NCI-H2171 treated with DMSO at 0.1 percent for 48 hours (cell line): ENCODE data around the gene ME2.
"Not testable (repeated sequence)": the region's sequence is repeated elsewhere in the genome, so short reads cannot be mapped to it uniquely, and the experiment has no call there.

Source experiments
- DNase-seq: peaks from one replicate; lab custom pipeline; 2025; lab: John Stamatoyannopoulos, UW

The ME2 gene

DNA sequence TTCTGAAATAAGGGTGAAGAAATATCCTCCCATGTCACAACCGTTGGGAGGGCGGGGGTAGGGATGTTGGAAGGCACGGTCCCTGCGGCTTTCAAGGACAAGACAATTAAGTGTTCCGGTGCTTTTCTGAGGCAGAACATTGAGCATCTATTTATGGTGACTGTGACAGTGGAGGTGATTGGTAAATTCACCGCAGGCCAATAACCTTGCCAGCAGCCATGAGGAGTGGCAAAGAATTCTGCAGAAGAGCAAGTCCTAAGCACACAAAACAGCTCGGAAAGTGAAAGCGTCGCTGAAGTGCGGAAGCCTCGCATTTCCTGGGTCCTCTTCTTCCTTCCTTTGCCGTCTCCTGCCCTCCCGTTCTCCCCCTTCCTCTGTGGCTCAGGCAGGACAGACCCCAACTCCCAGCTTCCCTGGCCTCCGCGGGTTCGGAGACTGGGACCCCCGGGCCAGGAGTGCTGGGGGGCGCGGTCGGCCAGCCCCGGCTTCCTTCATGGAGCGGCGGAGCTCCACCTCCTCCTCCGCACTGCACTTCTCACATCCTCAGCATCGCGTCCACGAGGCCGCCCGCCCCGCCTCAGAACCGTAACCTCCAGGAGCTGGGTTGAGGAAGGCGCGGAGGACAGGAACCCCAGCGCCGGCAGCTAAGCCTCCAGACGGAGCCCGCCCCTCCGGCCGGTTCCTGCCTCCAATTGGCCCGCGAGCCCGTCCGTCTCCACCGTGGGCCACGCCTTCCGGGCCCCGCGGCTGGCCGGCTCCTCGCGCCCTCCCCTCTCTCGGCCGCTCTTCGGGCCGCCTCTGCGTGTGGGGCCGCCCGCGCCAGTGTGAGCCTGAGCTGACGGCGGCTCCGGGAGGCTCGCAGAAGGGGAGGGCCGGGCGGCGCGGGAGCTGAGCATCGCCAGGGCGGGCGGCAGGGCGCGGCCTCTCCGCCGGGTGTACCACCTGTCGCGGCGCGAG lies at the start of gene ME2:
TSS of gene ME2 (plus strand) at position 774 of the 957 bp plus-strand sequence. CDS start 16,703 bp downstream, outside the sequence.
- peak; percentile 88 for DNase-seq

DNA sequence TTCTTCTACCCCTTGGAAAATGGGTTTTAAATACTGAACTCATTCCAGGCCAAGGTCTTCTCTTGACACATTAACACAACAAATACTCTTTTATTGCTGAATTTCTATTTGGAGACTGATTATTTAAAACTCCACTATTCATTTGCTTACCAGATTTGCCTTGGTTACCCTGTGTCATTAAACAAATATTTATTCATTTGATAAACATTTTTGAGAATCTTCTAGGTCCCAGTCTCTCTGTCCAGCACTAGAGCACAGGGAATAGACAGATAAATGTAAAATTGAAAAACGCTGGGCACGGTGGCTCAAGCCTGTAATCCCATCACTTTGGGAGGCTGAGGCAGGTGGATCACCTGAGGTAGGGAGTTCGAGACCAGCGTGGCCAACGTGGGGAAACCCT lies 49.3 kb upstream of the ME2 start:
- DNase-seq: no peak

DNA sequence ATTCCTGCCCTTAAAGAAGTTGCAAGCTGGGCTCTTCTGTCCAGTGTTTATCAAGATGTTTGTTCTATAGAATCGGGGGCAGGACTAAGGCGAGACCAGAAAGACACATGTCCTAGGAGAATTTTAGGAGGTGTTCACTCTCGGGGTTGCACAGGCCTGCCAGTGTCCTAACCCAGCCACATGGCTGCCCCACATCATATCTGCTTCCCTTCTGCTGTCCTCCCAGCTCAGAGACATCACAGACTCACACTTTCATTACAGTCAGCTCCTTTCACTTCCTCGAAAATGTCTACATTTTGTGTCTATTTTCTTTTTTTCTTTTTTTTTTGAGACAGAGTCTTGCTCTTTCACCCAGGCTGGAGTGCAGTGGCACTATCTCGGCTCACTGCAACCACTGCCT lies 48.4 kb upstream of the ME2 start:
- DNase-seq: no peak

- DNase-seq: no peak
These were observed 46.2 kb upstream of the ME2 start for GRCh38 chr18:50832754-50833153.

- not testable (repeated sequence) for DNase-seq
These were observed 45.4 kb upstream of the ME2 start for GRCh38 chr18:50833496-50833895.

- DNase-seq: peak; percentile 56
These were observed 42.4 kb upstream of the ME2 start for GRCh38 chr18:50836521-50836957.

GRCh38 chr18:50839341-50839740 lies 39.6 kb upstream of the ME2 start:
- DNase-seq: no peak

DNA sequence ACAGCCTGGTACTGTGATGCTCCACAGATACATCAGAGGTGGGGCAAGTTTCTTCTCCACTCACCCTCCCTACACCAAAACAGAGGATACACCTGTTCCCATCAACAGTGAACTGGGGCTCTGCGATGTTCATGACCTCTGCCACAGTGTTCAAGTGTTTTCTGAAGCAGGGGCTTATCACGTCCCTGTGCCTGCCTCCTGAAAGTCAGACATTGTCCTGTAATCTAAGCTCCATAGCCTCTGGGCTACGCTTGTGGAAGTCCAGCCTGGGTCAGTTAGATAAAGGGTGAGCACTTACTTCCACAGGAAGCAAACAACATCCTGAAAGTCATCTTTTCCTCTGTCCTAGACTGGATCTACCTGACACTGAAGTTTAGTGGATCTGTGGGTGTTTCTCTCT lies 38.9 kb upstream of the ME2 start:
- no peak for DNase-seq

GRCh38 chr18:50842846-50843245 lies 36.1 kb upstream of the ME2 start:
- no peak for DNase-seq

GRCh38 chr18:50844554-50844953 lies 34.4 kb upstream of the ME2 start:
- no peak for DNase-seq

GRCh38 chr18:50844960-50845359 lies 34.0 kb upstream of the ME2 start:
- DNase-seq: no peak

DNA sequence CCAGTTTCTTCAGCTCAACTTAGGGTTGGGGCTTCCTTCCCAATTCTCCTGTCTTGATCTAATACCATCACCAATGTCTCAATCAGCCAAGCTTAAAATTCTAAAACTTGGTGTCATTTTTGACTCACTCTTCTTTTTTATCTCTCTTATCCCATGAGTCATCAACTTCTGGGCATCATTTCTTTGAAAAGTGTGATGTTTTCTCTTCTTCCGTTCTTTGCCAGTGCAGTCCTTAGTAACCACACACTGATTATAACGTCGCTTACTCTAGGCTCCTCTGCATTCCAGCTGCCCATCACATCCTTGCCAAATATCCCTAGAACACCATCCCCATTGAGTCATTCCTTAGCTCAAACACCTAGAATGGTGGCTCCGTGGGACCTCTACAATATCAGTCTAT lies 31.7 kb upstream of the ME2 start:
- no peak for DNase-seq

- DNase-seq: no peak
These were observed 30.8 kb upstream of the ME2 start for GRCh38 chr18:50848061-50848551.

GRCh38 chr18:50848991-50849390 lies 29.9 kb upstream of the ME2 start:
- DNase-seq: no peak

DNA sequence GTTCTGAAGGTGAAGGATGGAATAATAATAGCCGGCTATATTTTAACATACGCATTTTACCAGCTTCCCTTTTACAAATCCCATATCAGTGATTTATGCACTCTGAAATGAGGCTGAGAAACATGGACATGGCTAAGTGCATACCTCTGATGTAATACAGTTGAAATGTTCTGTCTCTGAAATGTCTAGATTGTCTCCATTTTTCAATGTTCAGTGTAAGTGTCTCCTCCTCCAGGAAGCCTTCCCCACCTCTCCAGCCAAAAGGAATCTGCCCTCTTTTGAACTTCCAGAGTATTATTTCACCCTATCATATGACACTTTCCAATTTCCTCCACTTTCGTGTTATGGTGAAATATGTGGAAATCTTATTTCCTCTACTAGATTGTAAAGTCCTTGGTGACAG lies 29.5 kb upstream of the ME2 start:
- DNase-seq: no peak

DNA sequence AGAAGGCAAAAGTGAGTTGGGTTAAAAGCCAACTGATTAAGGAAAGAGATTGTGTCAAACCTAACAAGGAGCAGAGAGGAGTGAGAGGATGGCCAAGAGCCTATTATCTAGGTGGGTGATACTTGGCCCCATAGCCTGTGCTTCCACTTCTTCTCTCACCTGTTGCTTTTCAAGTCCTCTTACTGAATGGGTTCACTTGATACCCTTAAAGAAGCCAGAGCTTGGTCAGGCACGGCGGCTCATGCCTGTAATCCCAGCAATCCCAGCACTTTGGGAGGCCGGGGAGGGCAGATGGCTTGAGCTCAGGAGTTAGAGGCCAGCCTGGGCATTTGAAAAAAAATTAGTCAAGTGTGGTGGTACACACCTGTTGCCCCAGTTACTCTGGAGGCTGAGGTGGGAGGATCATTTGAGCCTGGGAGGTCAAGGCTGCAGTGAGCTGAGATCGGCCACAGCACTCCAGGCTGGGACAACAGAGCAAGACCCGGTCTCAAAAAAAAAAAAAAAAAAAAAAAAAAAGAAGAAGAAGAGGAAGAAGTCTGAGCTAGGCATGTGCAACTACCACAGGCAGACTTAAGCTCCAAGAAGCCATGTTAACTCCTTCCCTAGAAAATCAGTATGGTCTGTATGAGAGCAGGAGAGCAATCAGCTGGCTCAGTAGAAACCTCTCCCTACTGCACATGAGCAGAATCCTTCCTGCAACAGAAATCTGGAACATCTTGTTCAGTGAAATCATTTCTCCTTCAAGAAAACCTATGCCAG lies 28.4 kb upstream of the ME2 start:
- DNase-seq: no peak

DNA sequence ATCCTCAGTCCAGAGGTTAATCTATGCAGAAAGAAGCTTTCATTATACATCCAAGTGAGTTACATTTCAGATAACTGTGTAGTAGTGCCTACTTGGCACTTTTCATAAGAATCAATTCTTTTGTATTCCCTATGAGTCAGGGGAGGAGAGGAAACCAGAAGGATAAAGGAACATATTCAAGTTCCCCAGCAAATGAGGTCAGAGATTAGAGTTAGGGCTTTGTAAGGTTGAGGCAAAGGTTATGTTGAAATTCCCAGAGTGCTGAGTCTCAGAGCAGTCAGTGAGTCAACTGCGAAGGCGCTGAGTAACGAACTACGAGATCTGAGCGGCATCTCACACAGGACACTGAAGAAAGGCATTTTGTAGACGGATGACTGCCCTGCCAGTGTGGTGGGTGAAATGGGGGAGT lies 25.1 kb upstream of the ME2 start:
- DNase-seq: no peak

DNA sequence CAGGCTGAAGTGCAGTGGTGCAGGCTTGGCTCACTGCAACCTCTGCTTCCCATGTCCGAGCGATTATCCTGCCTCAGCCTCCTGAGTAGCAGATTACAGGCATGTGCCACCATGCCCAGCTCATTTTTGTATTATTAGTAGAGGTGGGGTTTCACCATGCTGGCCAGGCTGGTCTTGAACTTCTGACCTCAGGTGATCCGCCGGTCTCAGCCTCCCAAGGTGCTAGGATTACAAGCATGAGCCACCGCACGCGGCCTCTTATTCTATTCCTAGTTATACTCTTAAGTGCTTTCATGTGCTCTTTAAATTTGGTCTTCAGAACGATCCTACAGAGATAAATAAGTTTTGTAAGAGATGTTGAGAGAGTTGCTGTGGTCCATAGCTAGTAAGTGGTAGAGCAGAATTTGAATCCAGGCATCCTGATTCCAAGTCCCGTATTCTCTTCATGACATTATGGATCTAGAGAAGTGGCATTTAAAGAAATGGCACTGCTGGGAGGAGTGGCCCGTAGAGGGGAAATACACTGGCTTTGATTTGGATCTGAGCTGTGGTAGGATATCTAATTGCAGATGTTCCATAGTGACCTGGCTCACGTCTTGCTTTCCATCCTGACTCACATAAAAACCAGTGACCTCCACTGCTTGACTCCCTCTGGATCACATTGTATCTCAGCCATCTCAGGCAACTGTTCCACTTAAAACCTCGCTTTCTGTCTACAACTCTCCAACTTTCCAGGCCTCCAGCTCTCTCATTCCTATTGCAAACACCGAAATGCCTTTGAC lies 22.8 kb upstream of the ME2 start:
- DNase-seq: no peak

- DNase-seq: not testable (repeated sequence)
These were observed 21.8 kb upstream of the ME2 start for GRCh38 chr18:50857166-50857565.

GRCh38 chr18:50857694-50858093 lies 21.2 kb upstream of the ME2 start:
- DNase-seq: no peak

DNA sequence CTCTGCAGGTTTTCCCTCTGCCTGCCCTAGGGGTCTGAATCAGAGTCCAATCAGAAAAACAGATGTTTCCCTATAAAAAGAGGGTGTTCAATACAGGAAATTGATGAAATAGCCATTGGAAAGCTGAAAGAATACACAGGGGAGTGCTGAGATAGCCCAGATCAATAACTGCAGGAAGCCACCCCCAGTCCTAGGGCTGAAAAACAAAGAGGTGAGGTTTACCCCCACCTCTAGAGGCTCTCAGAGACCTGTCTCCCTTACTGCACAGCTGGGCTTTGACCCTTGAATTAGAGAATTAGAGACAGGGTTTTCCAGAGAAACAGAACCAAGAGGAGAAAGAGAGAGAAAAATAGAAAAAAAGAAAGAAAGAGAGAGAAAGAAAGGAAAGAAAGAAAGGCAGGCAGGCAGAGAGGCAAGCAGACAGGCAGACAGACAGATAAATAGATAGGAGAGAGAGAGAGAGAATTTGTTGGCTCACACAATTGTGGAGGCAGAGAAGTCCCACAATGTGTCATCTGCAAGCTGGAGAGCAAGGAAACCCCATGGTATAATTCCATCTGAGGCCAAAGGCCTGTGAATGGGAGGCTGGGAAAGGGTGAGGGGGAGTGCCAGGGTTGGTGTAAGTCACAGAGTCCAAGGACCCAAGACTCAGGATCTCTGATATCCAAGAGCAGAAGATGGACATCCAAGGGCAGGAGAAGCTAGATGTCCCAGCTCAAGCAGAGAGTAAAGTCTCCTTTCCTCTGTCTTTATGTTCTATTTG lies 18.9 kb upstream of the ME2 start:
- no peak for DNase-seq
